GM23248 (cell line): ENCODE data around the gene INPP5A. TPM values are rescaled to one million over a fixed set of nuclear protein-coding genes. Genes with fewer than 3 reads are reported as not detected.

Experiments used
- DNase-seq: peaks from one replicate; pipeline ENCODE4 v3.0.0-alpha.2; 2015
- H2AFZ ChIP-seq: fragments of 200-600 bp; sonication (generic); 2 replicates; pipeline ENCODE4 v1.6.1; 2016; ENCODE audit warnings: antibody characterized with exemption
- H3F3A ChIP-seq: fragments of 200-600 bp; sonication (generic); 2 replicates; pipeline ENCODE4 v1.6.1; 2016; ENCODE audit warnings: mild to moderate bottlenecking, antibody characterized with exemption, mixed run types; ENCODE audit not compliant: insufficient read depth
- H3K27ac ChIP-seq: fragments of 200-600 bp; sonication (generic); 2 replicates; pipeline ENCODE4 v1.5.1; 2016; ENCODE audit warnings: mild to moderate bottlenecking
- H3K27me3 ChIP-seq: fragments of 200-600 bp; sonication (generic); replicated peaks from 2 replicates; pipeline ENCODE4 v1.6.1; 2016; ENCODE audit warnings: mild to moderate bottlenecking; ENCODE audit not compliant: insufficient read depth
- H3K36me3 ChIP-seq: fragments of 200-600 bp; sonication (generic); 2 replicates; pipeline ENCODE4 v1.6.1; 2016; ENCODE audit warnings: low read depth, mild to moderate bottlenecking
- H3K4me1 ChIP-seq: fragments of 200-600 bp; sonication (generic); 2 replicates; pipeline ENCODE4 v1.6.1; 2016; ENCODE audit warnings: mild to moderate bottlenecking; ENCODE audit not compliant: insufficient read depth
- H3K4me2 ChIP-seq: fragments of 200-600 bp; sonication (generic); one replicate; pipeline ENCODE4 v1.6.1; 2016; ENCODE audit warnings: mild to moderate bottlenecking; ENCODE audit not compliant: unreplicated experiment
- H3K4me3 ChIP-seq: fragments of 200-600 bp; sonication (generic); 2 replicates; pipeline ENCODE4 v1.5.1; 2016; ENCODE audit warnings: mild to moderate bottlenecking
- H3K79me2 ChIP-seq: fragments of 200-600 bp; sonication (generic); 2 replicates; pipeline ENCODE4 v1.6.1; 2016; ENCODE audit warnings: mild to moderate bottlenecking; ENCODE audit not compliant: insufficient read depth
- H3K9ac ChIP-seq: fragments of 200-600 bp; sonication (generic); 2 replicates; pipeline ENCODE4 v1.6.1; 2016; ENCODE audit warnings: mild to moderate bottlenecking
- H3K9me2 ChIP-seq: fragments of 200-600 bp; sonication (generic); 2 replicates; pipeline ENCODE4 v1.6.1; 2016; ENCODE audit warnings: mixed run types, mild to moderate bottlenecking, moderate library complexity; ENCODE audit not compliant: insufficient read depth
- H3K9me3 ChIP-seq: fragments of 200-600 bp; sonication (generic); one replicate; pipeline ENCODE4 v1.6.1; 2017; ENCODE audit warnings: low read depth
- H4K20me1 ChIP-seq: fragments of 200-600 bp; sonication (generic); 2 replicates; pipeline ENCODE4 v1.6.0; 2016; ENCODE audit not compliant: insufficient read depth
- EZH2 ChIP-seq: fragments of 200-600 bp; sonication (generic); IDR thresholded peaks from 2 replicates; pipeline ENCODE4 v1.6.1; 2018; ENCODE audit warnings: antibody characterized with exemption, mild to moderate bottlenecking; ENCODE audit not compliant: insufficient read depth, poor library complexity, severe bottlenecking
- EZH2phosphoT487 ChIP-seq: fragments of 200-600 bp; sonication (generic); IDR thresholded peaks from 2 replicates; pipeline ENCODE4 v1.6.1; 2018; ENCODE audit warnings: antibody characterized with exemption, moderate library complexity, mild to moderate bottlenecking, low read depth; ENCODE audit not compliant: insufficient read depth
- WGBS, 2 experiments: methylation state at CpG; one replicate each; pipeline ENCODE4 v1.1.6; 2015 to 2017; ENCODE audit warnings: low lambda C conversion rate in 2 of 2, low coverage in 1 of 2; ENCODE audit errors: missing lambda C conversion rate in 2 of 2; 5-methylcytosine and 5-hydroxymethylcytosine counted together
- in situ Hi-C: fragments of 300-500 bp; cut with MboI; formaldehyde crosslinking; loops from 2 replicates; pipeline ENCODE4 v1.15.0; 2020
- polyA plus RNA-seq: library from polyadenylated mRNA; unstranded; fragments of >200 nt; fragmentation: Nextera tagmentation; extraction: Ambion mirVana; gene quantifications from 2 replicates; pipeline ENCODE4 v1.2.1, GENCODE V29; 2016
- total RNA-seq: library from RNA; depleted of rRNA; stranded (reverse); fragments of >200 nt; shearing (Covaris generic); gene quantifications from 2 replicates; pipeline ENCODE4 v1.2.3, GENCODE V29; 2014

The INPP5A gene
- total and polyA plus RNA-seq, 2 experiments from 2014 or later = 2.3 to 35.2 TPM

- Histone ChIP-seq H3K4me1 (no peaks in the 10 kb centered on the region), H3K27ac (no peak overlapping the region), H3F3A (no peaks in the 10 kb centered on the region), H3K9ac (no peak overlapping the region), H3K4me2 (no peak overlapping the region), H3K9me3 (no peaks in the 10 kb centered on the region), H3K36me3 (no peaks in the 10 kb centered on the region), H3K79me2 (no peaks in the 10 kb centered on the region), H3K27me3 (peaks cover 3% of the 10 kb centered on the region), H2AFZ (no peak overlapping the region), H3K9me2 (no peaks in the 10 kb centered on the region), H4K20me1 (no peaks in the 10 kb centered on the region), H3K4me3 (no peak overlapping the region)
- no peak for DNase-seq
- TF ChIP-seq EZH2 (no peak), EZH2phosphoT487 (no peak)
- 59 to 66% methylated on average over 35 to 38 of the region's 38 CpGs for WGBS, 2 experiments
- in situ Hi-C loops = no loop called here
Observed at GRCh38 chr10:132809232-132810140, 271.9 kb downstream of the INPP5A start.

GRCh38 chr10:132810141-132810806 lies 272.7 kb downstream of the INPP5A start:
- no peaks in the 10 kb centered on the region for H3K9me3 ChIP-seq
- H3K4me2 ChIP-seq = no peak overlapping the region
- peaks cover 6% of the 10 kb centered on the region for H3K27me3 ChIP-seq
- H3K4me3 ChIP-seq = no peak overlapping the region
- no peaks in the 10 kb centered on the region for H3K9me2 ChIP-seq
- no peak overlapping the region for H2AFZ ChIP-seq
- H3K79me2 ChIP-seq = no peaks in the 10 kb centered on the region
- TF ChIP-seq EZH2 (no peak), EZH2phosphoT487 (no peak)
- no peaks in the 10 kb centered on the region for H3K36me3 ChIP-seq
- no peaks in the 10 kb centered on the region for H4K20me1 ChIP-seq
- WGBS, 2 experiments = 71 to 73% methylated on average over 35 to 39 of the region's 39 CpGs
- H3F3A ChIP-seq = no peaks in the 10 kb centered on the region
- H3K9ac ChIP-seq = no peak overlapping the region
- H3K27ac ChIP-seq = no peak overlapping the region
- no peaks in the 10 kb centered on the region for H3K4me1 ChIP-seq
- DNase-seq = no peak
- in situ Hi-C loops = no loop called here

- in situ Hi-C loops = no loop called here
- Histone ChIP-seq H3K9ac (no peak overlapping the region), H2AFZ (no peak overlapping the region), H3K27ac (no peak overlapping the region), H3K4me2 (no peak overlapping the region), H3F3A (no peaks in the 10 kb centered on the region), H3K27me3 (peaks cover 5% of the 10 kb centered on the region), H3K36me3 (no peaks in the 10 kb centered on the region), H3K4me1 (no peaks in the 10 kb centered on the region), H3K79me2 (no peaks in the 10 kb centered on the region), H3K4me3 (no peak overlapping the region), H3K9me3 (no peaks in the 10 kb centered on the region), H4K20me1 (no peaks in the 10 kb centered on the region), H3K9me2 (no peaks in the 10 kb centered on the region)
- TF ChIP-seq EZH2phosphoT487 = no peak
- TF ChIP-seq EZH2 = no peak
- 44 to 51% methylated on average over 28 to 33 of the region's 33 CpGs for WGBS, 2 experiments
- no peak for DNase-seq
Observed at GRCh38 chr10:132810807-132811700, 273.5 kb downstream of the INPP5A start.

- H3K4me1 ChIP-seq = no peaks in the 10 kb centered on the region
- H3F3A ChIP-seq = no peaks in the 10 kb centered on the region
- no peak for DNase-seq
- no peak overlapping the region for H2AFZ ChIP-seq
- H3K4me2 ChIP-seq = no peak overlapping the region
- in situ Hi-C loops = no loop called here
- H3K9me2 ChIP-seq = no peaks in the 10 kb centered on the region
- H3K36me3 ChIP-seq = no peaks in the 10 kb centered on the region
- H4K20me1 ChIP-seq = no peaks in the 10 kb centered on the region
- no peak overlapping the region for H3K4me3 ChIP-seq
- H3K27me3 ChIP-seq = peaks cover 7% of the 10 kb centered on the region
- WGBS, 2 experiments = 70 to 74% methylated on average over 25 to 26 of the region's 26 CpGs
- no peak overlapping the region for H3K9ac ChIP-seq
- no peak for TF ChIP-seq EZH2phosphoT487
- no peak for TF ChIP-seq EZH2
- no peak overlapping the region for H3K27ac ChIP-seq
- H3K79me2 ChIP-seq = no peaks in the 10 kb centered on the region
- H3K9me3 ChIP-seq = no peaks in the 10 kb centered on the region
Observed at GRCh38 chr10:132811891-132812481, 274.4 kb downstream of the INPP5A start.
